Ectodermal cell (in vitro differentiated cells): Measurements from ENCODE around the gene CYP3A7.
A peak's percentile ranks its signal among the peaks of the same experiment; 100 is the strongest.
"Not testable (repeated sequence)": the region's sequence is repeated elsewhere in the genome, so short reads cannot be mapped to it uniquely, and the experiment has no call there.

ENCODE experiments used
- H3K27ac ChIP-seq: 2 replicates; pipeline ENCODE4 v1.7.0; 2013; ENCODE audit warnings: mild to moderate bottlenecking, low read depth, low read length; ENCODE audit not compliant: insufficient read depth, poor library complexity, severe bottlenecking
- H3K27me3 ChIP-seq: 2 replicates; pipeline ENCODE4 v1.7.0; 2013; ENCODE audit warnings: mild to moderate bottlenecking, low read length; ENCODE audit not compliant: insufficient read depth, control insufficient read depth, poor library complexity, severe bottlenecking
- H3K36me3 ChIP-seq: one replicate; pipeline ENCODE4 v1.7.0; 2013; ENCODE audit warnings: low read length; ENCODE audit not compliant: control insufficient read depth, insufficient read depth
- H3K4me1 ChIP-seq: one replicate; pipeline ENCODE4 v1.7.0; 2013; ENCODE audit warnings: low read length; ENCODE audit not compliant: control insufficient read depth, insufficient read depth
- H3K4me3 ChIP-seq: 2 replicates; pipeline ENCODE4 v1.7.0; 2013; ENCODE audit warnings: low read depth, low read length, control low read depth; ENCODE audit not compliant: insufficient read depth
- H3K9me3 ChIP-seq: 2 replicates; pipeline ENCODE4 v1.7.0; 2013; ENCODE audit warnings: mild to moderate bottlenecking, low read length, moderate library complexity; ENCODE audit not compliant: control insufficient read depth
- WGBS, 2 experiments: methylation state at CpG; one replicate each; pipeline ENCODE4 v1.1.7; 2013; ENCODE audit warnings: missing lambda C conversion rate in 2 of 2; 5-methylcytosine and 5-hydroxymethylcytosine counted together

The CYP3A7 gene

GRCh38 chr7:99709260-99709659 lies 25.7 kb downstream of the CYP3A7 start:
- no peaks in the 10 kb centered on the region for H3K27me3 ChIP-seq
- no peaks in the 10 kb centered on the region for H3K9me3 ChIP-seq
- no peaks in the 10 kb centered on the region for H3K36me3 ChIP-seq
- H3K27ac ChIP-seq, result no peak overlapping the region
- H3K4me1 ChIP-seq, result no peaks in the 10 kb centered on the region
- WGBS, 2 experiments, result 94 to 95% methylated on average over 2 of the region's 2 CpGs
- H3K4me3 ChIP-seq, result no peak overlapping the region

DNA sequence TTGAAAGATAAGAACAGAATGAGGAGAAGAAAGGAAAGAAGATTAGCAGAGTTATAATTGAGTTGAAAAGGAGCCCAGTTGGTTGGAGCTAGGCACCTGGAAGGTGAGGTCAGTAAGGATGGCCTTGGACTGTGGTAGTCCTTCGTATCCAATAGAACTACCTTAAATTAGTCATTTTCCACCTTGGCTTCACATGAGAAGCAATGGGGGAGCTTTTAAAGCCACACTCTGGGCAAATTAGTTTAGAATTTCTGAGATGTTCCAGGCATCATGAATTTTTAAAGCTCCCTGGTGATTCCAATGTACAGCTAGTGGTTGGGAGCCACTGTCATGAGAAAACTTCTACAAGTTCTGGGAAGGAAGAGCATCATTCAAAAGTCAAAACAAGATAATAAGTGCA lies 27.9 kb downstream of the CYP3A7 start:
- Histone ChIP-seq H3K36me3 (no peaks in the 10 kb centered on the region), H3K27ac (no peak overlapping the region), H3K9me3 (no peaks in the 10 kb centered on the region), H3K4me1 (no peaks in the 10 kb centered on the region), H3K27me3 (no peaks in the 10 kb centered on the region), H3K4me3 (no peak overlapping the region)
- 82 to 83% methylated on average over 1 of the region's 1 CpG for WGBS, 2 experiments

- H3K9me3 ChIP-seq, result no peaks in the 10 kb centered on the region
- H3K4me1 ChIP-seq, result no peaks in the 10 kb centered on the region
- 71 to 76% methylated on average over 5 of the region's 5 CpGs for WGBS, 2 experiments
- no peaks in the 10 kb centered on the region for H3K36me3 ChIP-seq
- H3K4me3 ChIP-seq, result no peak overlapping the region
- H3K27me3 ChIP-seq, result no peaks in the 10 kb centered on the region
- H3K27ac ChIP-seq, result no peak overlapping the region
Observed at GRCh38 chr7:99699946-99700345, 35.0 kb downstream of the CYP3A7 start.

DNA sequence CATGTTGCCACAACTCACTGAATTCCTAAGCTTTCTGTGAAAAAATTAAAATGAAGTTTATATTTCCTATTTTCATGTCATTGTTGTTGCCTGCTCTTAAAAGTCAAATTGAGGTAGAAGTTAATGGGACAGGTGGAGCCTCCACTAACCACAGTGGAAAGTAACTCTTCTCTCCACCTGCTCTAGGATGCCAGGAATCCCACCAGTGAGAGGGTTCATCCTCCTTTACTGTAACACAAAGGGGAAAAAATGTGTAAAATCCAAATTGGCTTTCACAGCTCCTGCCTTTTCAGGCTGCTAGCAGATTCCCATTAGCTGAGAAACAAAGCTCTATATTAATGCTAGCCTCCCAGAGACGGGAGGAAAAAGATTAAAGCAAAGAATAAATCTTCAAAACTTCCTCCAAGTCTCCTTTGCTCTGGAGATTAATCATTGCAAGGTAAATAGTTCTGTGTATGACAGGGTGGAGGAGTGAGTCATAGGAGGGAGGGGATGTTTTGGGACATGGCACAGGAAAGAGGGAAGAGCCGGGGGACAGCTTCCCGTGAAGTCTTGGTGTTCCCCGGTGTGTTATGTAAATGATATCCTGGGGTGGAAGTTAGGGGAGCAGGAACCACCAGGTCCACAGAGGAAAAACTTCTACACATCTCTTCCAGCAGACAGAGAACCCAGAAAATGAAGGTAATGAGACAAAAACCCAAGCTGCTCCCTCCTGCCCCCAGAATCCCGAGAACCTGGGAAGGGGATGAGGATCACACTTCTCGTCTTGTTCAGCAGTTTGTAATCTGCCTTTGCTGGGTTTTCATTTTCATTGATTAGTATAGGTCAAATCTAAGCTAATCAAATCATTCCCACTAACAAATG lies 35.9 kb downstream of the CYP3A7 start:
- 38 to 44% methylated on average over 4 to 5 of the region's 6 CpGs for WGBS, 2 experiments
- H3K4me3 ChIP-seq, H3K27ac ChIP-seq, H3K36me3 ChIP-seq, H3K27me3 ChIP-seq, H3K9me3 ChIP-seq, H3K4me1 ChIP-seq: not testable (repeated sequence)

GRCh38 chr7:99694912-99695304 lies 40.1 kb downstream of the CYP3A7 start:
- Histone ChIP-seq H3K4me3 (no peak overlapping the region), H3K9me3 (no peaks in the 10 kb centered on the region), H3K4me1 (peaks cover 7% of the 10 kb centered on the region), H3K27me3 (no peaks in the 10 kb centered on the region), H3K27ac (no peak overlapping the region), H3K36me3 (no peaks in the 10 kb centered on the region)
- 85 to 93% methylated on average over 1 of the region's 1 CpG for WGBS, 2 experiments

DNA sequence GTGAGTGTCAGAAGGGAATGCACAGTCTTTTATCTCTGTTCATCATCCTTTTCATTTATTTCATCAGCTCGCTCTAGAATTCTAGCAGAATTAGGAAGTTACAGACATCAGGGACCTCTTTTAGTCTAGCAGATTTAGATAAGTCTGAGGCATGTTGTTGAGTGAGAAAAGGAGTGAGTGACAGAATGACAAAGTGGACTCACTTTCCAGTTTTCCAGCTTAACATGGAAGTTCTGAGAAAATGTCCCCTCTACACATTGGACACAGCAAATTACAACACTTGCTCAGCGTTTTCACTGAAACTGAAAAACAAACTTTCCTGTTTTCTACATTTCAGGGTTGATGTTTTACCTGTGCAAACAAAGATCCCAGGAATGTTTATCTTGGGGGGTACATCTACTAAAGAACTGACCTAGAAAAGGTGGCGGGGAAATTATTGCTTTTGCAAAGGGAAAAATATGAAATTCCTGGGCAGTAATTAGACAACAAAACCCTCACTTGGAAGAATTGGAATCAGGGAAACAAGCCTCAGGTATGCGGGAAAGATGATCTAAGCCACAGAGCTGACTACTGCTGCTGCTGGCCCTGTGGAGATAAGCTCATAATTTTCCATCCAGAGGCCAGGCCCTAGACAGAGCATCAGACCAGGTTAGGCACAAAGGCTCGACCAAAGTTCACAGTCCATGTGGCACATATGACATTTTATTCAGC lies 40.6 kb downstream of the CYP3A7 start:
- H3K27me3 ChIP-seq, result no peaks in the 10 kb centered on the region
- WGBS, 2 experiments, result 91 to 96% methylated on average over 5 of the region's 5 CpGs
- H3K36me3 ChIP-seq, result no peaks in the 10 kb centered on the region
- peaks cover 7% of the 10 kb centered on the region for H3K4me1 ChIP-seq
- no peak overlapping the region for H3K27ac ChIP-seq
- no peaks in the 10 kb centered on the region for H3K9me3 ChIP-seq
- no peak overlapping the region for H3K4me3 ChIP-seq

- Histone ChIP-seq H3K27ac (peak overlapping the region; percentile 63), H3K4me3 (no peak overlapping the region), H3K9me3 (no peaks in the 10 kb centered on the region), H3K36me3 (no peaks in the 10 kb centered on the region), H3K4me1 (peaks cover 7% of the 10 kb centered on the region), H3K27me3 (no peaks in the 10 kb centered on the region)
- 41 to 50% methylated on average over 9 of the region's 9 CpGs for WGBS, 2 experiments
Observed at GRCh38 chr7:99693427-99694200, 41.4 kb downstream of the CYP3A7 start.

DNA sequence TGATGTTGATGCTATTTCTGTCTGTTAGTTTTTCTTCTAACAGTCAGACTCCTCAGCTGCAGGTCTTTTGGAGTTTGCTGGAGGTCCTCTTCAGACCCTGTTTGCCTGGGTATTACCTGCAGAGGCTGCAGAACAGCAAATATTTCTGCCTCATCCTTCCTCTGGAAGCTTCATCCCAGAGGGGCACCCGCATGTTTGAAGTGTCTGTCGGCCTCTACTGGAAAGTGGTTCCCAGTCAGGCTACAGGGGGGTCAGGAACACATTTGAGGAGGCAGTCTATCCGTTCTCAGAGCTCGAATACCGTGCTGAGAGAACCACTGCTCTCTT lies 41.9 kb downstream of the CYP3A7 start:
- peak overlapping the region; percentile 63 for H3K27ac ChIP-seq
- peaks cover 7% of the 10 kb centered on the region for H3K4me1 ChIP-seq
- H3K27me3 ChIP-seq, result no peaks in the 10 kb centered on the region
- no peak overlapping the region for H3K4me3 ChIP-seq
- H3K9me3 ChIP-seq, result no peaks in the 10 kb centered on the region
- H3K36me3 ChIP-seq, result no peaks in the 10 kb centered on the region
- 34 to 38% methylated on average over 5 of the region's 5 CpGs for WGBS, 2 experiments

DNA sequence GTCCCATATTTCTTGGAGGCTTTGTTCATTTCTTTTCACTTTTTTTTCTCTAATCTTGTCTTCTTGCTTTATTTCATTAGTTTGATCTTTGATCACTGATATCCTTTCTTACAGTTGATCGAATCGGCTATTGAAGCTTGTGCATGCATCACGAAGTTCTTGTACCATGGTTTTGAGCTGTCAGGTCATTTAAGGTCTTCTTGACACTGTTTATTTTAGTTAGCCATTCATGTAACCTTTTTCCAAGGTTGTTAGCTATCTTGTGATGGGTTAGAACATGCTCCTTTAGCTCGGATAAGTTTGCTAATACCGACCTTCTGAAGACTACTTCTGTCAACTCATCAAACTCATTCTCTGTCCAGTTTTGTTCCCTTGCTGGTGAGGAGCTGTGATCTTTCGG lies 42.4 kb downstream of the CYP3A7 start:
- not testable (repeated sequence) for H3K36me3 ChIP-seq, H3K4me1 ChIP-seq, H3K27me3 ChIP-seq, H3K27ac ChIP-seq, H3K9me3 ChIP-seq, H3K4me3 ChIP-seq
- 91 to 95% methylated on average over 6 of the region's 6 CpGs for WGBS, 2 experiments

GRCh38 chr7:99691658-99692057 lies 43.3 kb downstream of the CYP3A7 start:
- H3K36me3 ChIP-seq, H3K9me3 ChIP-seq, H3K27me3 ChIP-seq, H3K27ac ChIP-seq, H3K4me3 ChIP-seq, H3K4me1 ChIP-seq: not testable (repeated sequence)
- 83 to 100% methylated on average over 1 of the region's 1 CpG for WGBS, 2 experiments
